ENCODE measurements around the gene IQGAP1.
"Not testable (repeated sequence)": the region's sequence is repeated elsewhere in the genome, so short reads cannot be mapped to it uniquely, and the experiment has no call there.

The IQGAP1 gene, protein sequence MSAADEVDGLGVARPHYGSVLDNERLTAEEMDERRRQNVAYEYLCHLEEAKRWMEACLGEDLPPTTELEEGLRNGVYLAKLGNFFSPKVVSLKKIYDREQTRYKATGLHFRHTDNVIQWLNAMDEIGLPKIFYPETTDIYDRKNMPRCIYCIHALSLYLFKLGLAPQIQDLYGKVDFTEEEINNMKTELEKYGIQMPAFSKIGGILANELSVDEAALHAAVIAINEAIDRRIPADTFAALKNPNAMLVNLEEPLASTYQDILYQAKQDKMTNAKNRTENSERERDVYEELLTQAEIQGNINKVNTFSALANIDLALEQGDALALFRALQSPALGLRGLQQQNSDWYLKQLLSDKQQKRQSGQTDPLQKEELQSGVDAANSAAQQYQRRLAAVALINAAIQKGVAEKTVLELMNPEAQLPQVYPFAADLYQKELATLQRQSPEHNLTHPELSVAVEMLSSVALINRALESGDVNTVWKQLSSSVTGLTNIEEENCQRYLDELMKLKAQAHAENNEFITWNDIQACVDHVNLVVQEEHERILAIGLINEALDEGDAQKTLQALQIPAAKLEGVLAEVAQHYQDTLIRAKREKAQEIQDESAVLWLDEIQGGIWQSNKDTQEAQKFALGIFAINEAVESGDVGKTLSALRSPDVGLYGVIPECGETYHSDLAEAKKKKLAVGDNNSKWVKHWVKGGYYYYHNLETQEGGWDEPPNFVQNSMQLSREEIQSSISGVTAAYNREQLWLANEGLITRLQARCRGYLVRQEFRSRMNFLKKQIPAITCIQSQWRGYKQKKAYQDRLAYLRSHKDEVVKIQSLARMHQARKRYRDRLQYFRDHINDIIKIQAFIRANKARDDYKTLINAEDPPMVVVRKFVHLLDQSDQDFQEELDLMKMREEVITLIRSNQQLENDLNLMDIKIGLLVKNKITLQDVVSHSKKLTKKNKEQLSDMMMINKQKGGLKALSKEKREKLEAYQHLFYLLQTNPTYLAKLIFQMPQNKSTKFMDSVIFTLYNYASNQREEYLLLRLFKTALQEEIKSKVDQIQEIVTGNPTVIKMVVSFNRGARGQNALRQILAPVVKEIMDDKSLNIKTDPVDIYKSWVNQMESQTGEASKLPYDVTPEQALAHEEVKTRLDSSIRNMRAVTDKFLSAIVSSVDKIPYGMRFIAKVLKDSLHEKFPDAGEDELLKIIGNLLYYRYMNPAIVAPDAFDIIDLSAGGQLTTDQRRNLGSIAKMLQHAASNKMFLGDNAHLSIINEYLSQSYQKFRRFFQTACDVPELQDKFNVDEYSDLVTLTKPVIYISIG (N-terminal part only)

DNA sequence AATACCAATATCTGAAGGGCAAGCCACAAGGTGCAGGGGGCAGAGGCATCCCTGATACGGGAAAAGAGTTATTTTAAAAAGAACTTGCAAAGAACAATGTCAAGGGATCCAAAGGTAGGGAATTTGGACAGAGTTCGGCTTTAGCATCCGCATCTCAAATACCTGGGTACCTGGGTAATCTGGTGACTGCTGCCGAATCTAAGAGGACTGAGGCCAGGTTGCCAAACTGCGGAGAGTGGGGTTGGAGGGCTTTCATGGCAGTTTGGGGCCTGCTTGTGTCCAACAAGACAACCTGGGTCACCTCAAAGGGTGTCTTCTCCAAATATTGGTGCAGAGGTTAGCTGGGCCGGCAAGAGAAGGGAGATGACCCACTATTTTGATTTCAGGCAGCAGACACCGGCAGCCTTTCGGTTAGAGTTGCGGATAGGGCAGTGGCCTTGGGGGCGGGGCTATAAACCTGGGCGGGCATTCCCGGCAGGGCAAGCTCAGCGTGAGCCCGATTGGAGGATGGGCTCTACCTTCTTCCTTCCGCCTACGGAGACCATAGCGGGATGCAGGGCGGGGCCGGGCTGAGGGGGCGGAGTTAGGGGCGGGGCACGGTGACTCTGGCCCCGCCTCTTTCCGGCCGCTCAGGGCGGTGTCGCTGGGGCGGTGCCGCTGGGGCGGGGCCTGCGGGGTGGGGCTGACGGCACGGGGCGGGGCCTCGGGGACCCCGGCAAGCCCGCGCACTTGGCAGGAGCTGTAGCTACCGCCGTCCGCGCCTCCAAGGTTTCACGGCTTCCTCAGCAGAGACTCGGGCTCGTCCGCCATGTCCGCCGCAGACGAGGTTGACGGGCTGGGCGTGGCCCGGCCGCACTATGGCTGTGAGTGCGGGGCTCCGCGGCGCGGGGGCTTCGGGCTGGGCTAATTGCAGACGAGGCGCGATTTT, at the start of gene IQGAP1:
IQGAP1 (plus strand) TSS at position 709 of the 928 bp plus-strand sequence; CDS start at position 809, 100 bp downstream.
- peak; percentile 99 for DNase-seq

DNA sequence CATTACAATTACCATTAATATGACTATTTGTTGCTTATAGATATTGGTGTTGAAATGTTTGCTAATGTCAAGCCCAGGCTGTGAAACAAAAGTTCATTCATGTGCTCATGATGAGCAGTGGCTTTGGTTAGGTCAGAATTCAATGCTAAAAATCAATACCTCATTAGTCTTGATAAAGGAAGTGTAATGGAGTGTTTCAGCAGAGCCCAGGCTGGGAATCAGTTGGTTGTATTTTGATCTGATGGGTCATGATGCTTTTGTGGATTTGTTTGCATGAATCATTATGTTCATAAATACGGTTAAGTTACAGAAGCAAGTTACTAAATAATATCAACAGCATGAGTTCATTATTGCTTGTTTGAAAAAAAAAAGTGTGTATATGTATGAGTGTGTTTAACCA, 49.5 kb upstream of the IQGAP1 start:
- DNase-seq: no peak

DNA sequence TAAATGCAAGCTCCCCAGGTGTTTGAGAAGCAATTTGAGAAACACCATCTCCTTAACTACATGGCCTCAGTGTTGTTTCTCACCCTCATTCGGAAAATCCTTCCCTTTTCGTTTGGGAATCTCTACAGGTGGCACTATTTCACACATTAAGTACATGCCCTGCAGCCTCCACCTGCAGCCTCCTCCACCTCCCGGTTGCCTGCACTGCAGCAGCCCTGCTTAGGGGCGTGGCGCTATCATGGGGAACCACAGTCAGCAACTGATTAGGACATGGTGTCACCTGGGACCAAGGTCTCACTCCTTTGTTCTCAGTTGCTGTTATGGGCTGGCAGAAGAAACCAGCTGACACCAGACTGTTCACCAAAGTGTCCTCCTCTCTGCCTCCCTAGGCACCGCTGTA, 47.7 kb upstream of the IQGAP1 start:
- no peak for DNase-seq

DNA sequence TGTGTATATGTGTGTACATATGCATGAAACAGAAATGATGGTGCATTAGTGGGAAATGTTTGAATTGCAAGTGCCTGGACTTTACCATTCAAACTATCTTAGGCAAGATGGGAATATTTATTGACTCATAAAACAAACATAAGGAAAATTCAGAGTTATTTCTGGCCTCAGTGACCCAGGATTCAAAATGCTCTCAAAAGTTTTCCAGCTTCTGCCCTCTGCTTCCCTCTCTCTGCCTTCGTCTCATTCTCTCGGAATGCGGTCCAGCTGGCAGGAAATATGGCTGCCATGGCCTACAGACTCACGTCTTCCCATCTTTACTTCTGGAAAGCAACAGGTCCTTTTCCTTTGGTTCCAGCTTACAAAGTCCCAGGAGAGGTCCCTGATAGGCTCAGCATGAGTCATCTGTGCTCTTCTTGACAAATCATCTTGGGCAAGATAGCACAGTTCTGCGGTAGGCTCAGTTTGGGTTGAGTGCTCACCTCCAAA, 44.7 kb upstream of the IQGAP1 start:
- no peak for DNase-seq

DNA sequence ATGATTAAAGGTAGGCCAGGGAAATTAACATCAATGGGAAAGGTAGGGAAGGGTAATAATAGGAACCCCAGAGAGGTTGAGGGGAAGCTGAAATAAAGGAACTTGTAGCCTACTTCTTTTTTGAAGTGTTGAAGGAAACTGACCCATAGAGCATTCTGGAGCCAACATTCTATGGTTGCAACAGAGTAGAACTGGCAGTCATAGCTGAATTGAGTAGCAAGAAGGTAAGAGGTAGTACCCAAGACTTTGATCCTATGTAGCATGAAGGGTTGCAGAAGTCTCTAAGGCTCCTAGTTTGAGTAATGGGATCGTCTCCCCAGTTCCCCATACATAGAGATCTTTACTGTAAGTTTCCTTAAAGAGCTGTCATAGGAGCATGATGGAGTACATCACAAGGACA, 43.4 kb upstream of the IQGAP1 start:
- DNase-seq: no peak

DNA sequence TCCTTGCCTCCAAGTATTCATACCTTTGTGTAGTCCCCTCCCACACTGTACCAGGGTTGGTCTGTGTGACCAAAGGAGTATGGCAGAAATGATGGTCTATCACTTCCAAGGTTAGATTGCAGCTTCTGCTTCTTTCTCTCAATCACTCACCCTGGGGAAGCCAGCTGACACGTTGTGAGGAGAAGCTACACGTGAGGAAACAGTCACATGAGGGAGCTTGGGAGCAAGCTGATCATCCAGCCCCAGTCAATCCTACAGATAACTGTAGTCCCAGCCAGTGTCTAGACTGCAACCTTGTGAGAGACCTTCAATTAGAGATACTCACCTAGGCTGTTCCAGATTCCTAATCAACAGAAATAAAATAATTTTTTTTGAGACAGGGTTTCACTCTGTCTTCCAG, 42.2 kb upstream of the IQGAP1 start:
- no peak for DNase-seq

DNA sequence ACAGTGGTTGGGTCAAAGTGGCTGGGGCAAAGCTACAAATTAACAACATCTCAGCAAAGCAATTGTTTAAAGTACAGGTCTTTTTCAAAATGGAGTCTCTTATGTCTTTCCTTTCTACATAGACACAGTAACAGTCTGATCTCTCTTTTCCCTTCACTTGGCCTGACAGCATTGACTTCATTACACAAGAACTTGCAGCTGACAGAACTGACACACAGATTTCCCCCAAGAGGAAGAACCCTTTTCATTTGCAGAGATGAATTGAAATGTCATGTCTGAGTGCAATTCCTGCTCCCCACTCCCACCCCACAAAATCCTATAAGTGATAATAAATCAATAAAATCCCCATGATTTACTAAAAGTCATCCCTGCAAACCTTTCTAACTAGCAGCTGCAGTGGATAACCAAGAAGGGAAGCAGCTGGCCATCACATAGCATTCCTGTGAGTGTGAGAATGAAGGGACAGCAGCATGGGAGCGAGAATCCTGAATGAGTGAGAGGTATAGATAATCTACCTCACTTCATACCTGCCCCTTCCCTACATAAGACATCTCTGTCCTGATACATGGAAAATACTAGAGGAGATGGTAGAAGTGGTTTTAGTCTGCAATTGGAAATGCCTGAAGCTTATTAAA, 40.5 kb upstream of the IQGAP1 start:
- DNase-seq: not testable (repeated sequence)

DNA sequence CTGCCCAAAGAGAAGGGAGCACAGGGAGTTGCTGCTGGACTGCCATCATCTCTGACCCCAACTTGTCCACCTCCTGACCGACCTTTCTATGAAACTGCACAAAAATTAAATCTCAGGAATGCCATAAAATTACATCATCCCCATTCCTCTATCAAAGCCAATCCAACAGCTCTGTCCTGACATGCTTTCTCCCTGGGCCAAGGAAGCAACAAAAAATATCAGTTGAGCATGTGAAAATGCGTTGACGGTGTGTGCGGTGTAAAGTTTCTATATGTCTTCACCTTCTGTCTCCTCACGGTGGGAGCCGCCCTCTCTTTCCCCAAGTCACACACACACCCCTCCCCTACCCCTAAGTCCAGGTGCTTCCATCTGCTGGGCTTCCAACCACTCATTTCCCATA, 39.6 kb upstream of the IQGAP1 start:
- no peak for DNase-seq

DNA sequence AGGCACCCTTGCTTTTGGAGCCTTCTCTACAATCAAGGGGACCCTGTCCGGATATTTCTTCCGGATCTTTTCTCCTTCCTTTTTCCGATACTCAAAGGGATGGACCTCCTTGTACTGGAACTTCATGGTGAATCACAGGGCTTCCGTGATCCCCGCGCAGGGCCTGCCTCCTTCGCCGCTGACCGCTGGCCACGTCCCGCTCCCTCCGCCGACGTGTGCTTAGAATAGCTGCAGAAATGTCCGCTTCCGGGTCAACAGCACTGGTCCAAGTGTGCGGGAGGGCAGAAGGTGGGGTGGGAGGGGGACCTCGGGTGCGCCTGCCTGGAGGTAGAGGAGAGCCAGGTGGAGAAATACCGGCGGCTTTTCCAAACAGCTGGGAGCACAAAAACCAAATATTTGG, 39.0 kb upstream of the IQGAP1 start:
- no peak for DNase-seq

DNA sequence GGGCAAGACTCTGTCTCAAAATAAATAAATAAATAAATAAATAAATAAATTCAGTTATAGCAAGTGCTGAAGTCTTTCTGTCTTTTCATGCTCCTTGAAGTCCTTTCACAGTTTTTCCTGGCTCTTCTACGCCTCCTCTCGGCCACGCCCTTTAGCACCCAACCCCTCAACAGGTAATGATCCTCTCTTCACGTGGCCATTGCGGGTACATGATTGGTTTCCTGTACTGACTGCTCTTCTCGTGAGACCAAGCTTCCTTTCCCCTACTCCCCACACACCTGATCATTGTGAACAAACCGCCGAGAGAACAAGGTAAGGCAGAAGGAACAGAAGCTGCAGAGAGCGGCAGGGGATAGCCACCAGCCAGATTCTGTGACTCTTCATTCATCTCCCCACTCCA, 38.2 kb upstream of the IQGAP1 start:
- DNase-seq: no peak

DNA sequence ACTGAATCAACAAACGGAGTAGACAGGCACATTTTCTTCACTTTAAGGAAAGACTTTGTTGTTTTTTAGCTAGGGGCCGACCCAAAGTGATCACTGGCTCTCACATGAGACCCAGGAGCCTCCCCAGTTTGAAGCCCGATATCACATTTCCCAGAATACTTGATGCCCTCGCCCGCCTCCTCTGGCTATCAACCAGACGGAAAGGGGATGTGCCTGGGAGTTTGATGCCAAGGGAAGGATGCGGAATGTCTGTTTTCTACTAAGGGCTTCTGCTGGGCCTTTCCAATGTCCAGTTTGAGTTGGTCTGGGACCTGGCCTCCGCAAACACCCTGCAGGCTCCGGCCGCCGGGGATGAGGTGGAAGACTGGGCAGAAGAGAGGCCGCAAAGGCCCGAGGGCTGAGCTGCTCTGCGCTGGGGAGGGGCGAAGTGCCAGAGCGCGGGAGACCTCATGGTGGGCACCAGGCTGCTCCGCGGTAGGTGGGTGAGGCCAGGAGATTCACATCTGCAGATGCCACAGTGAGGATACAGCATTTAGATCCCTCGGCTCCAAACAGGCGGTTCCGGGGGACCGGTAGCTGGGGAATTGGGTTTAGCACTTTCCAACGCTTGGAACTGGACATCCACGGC, 36.4 kb upstream of the IQGAP1 start:
- DNase-seq: no peak

DNA sequence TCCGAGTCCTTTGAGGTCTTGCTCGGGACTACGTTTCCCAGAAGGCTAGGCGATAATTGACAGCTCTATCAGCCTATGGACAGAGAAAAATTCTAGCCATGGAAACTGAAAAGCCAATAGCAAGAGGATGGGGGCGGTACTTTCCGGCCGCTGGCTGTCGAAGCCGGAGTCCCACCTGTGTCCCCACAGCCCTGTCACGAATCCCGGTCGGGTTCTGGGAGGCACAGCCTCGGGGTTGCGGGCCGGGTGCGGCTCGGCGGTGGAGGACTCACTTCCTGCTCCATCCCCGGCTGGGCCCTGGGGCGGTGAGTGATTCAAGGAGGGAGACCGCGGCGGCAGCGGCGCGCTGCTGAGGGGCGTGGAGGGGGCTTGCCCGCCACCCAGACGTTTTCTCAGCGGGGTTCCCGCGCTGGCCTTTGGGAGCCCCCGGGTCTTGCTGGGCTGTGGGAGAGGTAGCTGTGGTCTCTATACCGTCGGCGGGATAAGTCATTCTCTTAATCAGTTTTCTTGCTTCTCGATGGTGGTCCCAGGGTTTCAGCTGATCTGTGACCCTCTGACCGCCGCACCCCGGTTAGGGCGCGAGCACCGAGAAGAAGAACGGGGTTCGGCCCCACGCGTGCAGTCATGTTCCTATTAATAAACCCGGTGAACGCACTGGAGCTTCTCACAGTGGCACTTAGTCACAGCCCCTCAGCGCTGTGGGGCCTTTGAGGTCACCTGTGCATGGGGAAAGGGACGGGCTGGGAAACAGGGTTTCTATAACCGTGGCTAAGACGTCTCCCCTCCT, 35.7 kb upstream of the IQGAP1 start, which contains the start of gene ZNF774:
ZNF774 (plus strand) TSS at position 178 of the 787 bp plus-strand sequence. CDS start 2,377 bp downstream, outside the sequence.
- peak; percentile 97 for DNase-seq

DNA sequence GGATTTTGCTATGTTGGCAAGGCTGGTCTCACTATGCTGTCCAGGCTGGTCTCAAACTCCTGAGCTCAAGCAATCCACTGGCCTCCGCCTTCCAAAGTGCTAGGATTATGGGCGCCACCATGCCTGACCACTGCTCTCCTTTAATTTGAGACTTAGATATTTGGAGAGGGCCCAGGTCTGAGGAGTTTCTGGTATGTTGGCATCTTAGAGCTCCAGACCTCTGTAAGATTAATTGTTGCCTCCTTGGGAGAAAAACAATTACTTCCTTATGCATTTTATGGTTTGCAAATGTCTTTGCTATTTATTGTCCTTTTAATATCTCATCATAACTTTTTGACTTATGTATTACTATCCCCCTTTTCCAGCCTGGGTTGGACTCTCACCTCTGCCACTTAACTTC, 33.1 kb upstream of the IQGAP1 start:
- no peak for DNase-seq

DNA sequence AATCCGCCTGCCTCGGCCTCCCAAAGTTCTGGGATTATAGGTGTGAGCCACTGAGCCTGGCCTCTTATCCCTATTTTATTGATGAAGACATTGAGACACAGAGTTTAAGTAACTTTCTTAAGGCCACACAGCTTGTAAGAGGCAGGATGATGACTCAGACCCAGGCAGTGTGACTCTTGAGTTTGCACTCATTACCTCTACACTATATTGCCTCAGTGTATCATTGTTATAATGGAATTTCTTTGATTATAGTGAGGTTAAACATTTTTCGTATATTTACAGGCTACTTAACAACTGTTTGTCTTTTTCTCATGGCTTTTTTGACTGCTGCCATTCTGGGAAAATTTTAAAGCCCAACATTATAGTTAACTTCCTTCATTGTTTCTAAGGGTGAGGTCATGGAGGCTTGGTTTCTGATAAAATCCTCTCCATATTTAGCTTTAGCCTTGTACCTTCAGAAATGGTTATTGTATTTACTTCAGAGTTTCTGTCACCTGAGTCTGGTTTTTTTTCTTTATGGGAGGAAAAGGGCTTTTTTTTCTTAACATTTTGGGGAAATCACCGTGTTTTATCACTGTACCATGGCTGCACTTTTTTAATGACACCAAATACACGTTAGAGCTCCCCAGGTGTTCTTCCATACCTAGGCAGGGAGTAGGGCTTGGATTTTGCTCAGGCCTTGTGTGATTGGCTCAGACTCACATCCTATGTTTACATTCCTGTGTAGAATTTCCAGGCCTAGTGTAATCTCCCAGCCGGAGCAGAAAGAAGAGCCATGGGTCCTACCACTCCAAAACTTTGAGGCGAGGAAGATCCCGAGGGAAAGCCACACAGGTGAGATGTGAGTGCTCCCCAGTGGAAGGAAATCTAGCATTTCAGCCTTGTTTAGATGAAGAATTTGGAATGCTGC, 29.7 kb upstream of the IQGAP1 start:
- no peak for DNase-seq

DNA sequence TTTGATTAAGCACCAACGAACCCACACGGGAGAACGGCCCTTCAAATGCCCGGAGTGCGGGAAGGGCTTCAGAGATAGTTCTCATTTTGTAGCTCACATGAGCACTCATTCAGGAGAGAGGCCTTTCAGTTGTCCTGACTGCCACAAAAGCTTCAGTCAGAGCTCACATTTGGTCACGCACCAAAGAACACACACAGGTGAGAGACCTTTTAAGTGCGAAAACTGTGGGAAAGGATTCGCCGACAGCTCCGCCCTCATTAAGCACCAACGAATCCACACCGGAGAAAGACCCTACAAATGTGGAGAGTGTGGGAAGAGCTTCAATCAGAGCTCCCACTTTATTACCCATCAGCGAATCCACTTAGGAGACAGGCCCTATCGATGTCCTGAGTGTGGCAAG, 27.3 kb upstream of the IQGAP1 start:
- DNase-seq: no peak

DNA sequence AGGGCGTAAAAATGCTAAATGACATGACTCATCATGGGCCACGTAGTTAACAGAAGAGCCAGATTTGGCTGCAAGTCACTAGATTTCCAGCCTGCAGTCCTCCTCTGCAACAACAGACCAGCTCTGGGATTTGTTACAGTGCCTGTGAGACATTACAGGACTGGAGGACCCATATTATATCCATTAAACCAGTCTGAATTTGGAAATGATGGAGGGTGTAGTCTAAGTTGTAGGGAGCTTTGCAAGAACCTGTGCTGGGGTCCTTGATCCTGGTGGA, 25.2 kb upstream of the IQGAP1 start:
- no peak for DNase-seq

DNA sequence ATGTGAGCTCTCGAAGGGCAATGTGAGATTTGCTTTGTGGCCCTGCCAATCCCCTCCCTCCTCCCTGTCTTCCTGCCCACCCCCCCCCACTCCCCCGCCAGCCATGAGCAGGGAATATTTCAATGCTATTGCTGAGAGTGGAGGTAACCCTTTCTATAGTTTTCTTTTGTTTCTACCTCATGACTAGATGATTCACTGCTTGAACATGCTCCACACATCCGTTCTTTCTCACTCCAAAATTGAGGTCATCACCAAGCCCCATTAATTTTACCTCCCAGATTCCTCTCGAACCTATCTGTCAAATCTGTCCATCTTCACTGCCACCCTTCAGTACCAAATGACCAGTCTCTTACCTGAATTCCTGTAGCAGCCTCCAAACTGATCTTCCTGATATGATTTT, 23.8 kb upstream of the IQGAP1 start:
- DNase-seq: no peak

DNA sequence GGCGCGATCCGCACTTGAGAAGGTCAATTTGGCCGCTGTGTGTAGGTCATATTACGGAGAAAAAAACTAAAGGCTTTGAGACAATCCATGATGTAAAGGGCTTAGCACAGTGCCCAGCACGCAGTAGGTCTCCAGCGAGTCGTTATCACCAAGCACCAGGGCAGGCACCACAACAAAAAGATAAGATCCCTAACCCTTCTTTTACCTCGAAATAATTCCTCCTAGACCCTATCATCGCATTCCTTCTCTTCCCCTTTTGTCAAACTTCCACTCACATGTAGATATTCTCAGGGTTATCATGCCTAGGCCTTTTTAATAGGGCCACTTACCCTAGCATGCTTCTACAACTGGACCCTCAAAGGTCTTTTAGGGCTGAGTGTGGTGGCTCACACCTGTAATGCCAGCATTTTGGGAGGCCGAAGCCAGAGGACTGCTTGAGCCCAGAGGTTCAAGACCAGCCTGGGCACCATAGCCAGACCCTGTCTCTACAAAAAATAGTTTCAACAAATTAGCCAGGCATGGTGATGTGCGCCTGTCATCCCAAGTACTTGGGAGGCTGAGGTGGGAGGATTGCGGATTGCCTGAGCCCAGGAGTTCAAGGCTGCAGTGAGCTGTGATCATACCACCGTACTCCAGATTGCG, 22.5 kb upstream of the IQGAP1 start:
- no peak for DNase-seq

Data from activated CD4-positive, alpha-beta T cell treated with anti-CD3 and anti-CD28 coated beads, Interleukin-2, amount 50 U/mL, for 16 hours (primary cell).